WTC11 (cell line): ENCODE measurements around the gene RABGGTA.

Experiments used
- ATF1 ChIP-seq: sonication (generic); formaldehyde crosslinking; IDR thresholded peaks from 2 replicates; pipeline ENCODE4 v1.8.1; 2023; ENCODE audit warnings: mild to moderate bottlenecking, moderate library complexity, missing genetic modification reagents
- CBFB ChIP-seq: sonication (generic); formaldehyde crosslinking; IDR thresholded peaks from 2 replicates; pipeline ENCODE4 v1.8.1; 2022; ENCODE audit warnings: mild to moderate bottlenecking, low read depth, missing genetic modification reagents
- TEAD4 ChIP-seq: sonication (generic); formaldehyde crosslinking; IDR thresholded peaks from 2 replicates; pipeline ENCODE4 v1.8.0; 2022; ENCODE audit warnings: mild to moderate bottlenecking, missing genetic modification reagents

DNA sequence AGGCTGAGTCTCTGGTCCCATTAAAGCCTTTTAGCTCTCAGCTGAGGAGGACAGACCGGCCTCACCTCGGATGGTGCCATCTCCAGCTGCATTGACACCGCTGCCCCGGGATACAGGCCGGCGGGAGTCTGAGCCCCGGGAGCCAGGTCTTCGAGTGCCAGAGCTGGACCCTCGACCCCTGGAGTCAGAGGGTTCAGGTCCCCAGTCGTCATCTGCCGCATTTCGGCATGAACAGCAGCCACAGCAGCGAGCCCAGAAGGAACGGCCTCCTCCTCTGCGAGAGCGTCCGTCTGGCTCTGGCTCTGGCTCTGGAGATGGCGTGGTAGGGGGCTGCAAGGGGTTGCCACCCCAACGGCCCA is 9.4 kb downstream of the RABGGTA start:
- TF ChIP-seq TEAD4 (CRISPR knock-in tag) (no peak), ATF1 (CRISPR knock-in tag) (no peak), CBFB (CRISPR knock-in tag) (no peak)
